ENCODE measurements around the gene SGPP2.

SGPP2 gene

GRCh38 chr2:222479859-222480258 is 55.5 kb downstream of the SGPP2 start:
- DNase-seq: no peak

DNA sequence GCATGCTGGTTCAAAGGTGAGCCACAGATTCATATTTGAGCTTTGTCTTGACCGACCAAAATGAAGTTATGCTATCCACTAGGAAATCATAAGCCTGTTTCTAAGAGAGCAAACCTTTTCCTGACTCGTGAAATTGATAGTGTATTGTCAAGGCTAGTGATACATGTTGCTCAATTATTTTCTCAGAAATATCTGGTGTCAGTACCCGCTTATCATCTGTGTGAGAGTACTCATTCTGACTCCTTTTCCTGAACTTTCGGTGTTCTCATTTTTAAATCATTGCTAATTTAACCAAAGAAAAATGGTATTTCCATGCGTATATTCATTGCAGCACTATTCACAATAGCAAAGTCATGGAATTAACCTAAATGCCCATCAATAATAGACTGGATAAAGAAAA is 56.2 kb downstream of the SGPP2 start:
- no peak for DNase-seq

GRCh38 chr2:222481941-222482340 is 57.6 kb downstream of the SGPP2 start:
- DNase-seq: no peak

- DNase-seq: no peak
These were observed 59.2 kb downstream of the SGPP2 start for GRCh38 chr2:222483513-222484039.

- no peak for DNase-seq
These were observed 61.2 kb downstream of the SGPP2 start for GRCh38 chr2:222485367-222486211.

DNA sequence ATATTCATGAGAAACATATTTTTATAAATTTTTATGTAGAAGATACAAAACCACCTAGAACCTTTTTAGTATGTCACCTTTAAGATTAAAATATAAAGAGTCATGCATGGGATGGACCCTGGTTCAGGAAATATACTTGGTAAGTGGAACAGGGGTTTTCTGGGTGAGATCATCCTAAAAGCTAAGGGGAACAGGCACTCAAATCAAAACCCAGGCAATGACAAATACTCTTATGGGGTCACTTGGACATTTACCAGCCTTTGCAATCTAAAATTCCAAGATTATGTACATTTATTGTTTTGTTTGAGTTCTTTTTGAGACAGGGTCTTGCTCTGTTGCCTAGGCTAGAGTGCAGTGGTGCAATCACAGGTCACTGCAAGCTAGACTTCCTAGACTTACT is 65.8 kb downstream of the SGPP2 start:
- DNase-seq: no peak

- no peak for DNase-seq
These were observed 68.3 kb downstream of the SGPP2 start for GRCh38 chr2:222492683-222493082.

DNA sequence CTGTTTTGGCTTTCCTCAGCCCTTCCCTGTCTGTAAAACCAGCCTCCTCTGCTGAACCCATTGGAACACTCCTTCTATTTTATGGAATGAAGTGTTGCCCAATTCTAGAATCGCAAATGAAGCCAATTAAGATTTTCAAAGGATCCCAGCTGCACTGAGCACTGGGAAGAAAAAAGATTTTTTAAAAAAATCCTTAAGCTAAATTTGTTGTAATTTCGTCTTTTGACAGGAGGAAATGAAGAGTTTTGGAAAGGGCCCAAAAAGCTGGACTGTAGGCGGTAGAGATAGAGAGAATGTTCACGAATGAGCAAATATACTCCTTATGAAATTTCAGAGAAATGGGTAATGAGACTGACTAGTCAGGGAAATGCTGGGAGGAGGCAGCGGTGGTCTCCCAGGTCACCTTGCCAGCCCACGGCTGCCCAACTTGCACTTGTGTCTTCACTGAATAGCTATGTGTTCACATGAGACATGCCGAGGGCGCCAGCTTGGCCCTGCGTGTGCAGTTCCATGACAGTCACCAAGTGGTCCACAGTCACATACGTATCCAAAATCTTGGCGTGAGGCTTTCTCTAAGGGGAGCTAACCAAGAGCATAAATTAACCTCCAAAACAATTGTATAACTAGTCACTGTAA is 69.9 kb downstream of the SGPP2 start:
- no peak for DNase-seq

DNA sequence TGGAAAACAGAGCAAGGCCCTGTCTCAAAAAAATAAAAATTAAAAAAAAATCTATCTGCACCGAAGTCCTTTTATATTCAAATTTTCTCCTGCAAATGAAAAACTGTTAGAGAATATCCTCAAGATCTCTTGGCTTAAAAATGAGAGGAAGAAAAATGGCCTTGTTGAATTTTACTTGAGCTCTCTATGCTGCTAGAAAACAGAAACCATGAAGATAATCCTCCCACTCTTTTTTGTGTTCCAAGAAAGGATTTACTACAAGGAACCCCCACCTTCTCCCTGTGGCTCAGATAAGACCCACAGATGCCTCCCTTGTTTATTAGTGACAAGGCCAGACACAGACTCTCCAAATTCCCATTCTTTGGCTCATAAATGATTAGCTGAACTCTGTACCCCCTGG is 71.0 kb downstream of the SGPP2 start:
- no peak for DNase-seq

- no peak for DNase-seq
These were observed 74.9 kb downstream of the SGPP2 start for GRCh38 chr2:222499226-222499625.

DNA sequence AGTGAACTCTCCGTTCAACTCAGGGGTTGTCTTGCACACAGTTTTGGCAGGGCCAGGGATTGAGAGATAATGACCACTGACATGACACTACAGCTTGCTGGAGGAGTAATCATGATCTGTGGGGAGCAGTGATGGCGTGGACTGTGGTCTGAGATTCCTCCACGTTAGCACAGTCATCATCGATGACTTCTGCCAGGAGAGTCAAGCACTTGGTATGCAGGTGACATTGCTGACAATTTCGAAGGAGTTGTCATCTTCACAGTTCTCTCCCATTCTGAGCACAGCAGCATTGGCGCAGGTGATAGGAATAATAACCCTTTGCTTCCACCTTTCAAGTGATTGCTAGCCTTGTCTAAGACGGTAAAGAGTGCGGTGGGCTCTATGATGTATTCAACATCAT is 79.8 kb downstream of the SGPP2 start:
- no peak for DNase-seq

DNA sequence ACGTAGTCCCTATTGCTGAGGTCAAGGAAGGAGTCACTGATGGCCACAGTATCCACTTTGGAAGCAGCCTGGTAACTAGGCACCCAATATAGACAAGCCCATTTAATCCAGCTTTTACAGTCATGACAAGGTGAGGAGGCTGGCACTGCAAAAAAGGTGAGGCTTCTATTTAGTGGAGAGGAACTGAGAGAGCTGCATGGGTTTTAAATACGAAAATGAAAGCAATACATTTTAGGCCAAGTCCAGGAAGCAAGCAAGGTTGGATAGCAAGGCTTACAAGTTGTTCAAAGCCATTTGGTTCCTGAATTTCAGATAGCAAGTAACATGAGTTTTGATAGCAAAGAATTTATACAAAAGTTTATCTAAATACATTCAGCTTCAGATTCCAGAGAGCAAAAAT is 80.4 kb downstream of the SGPP2 start:
- no peak for DNase-seq

DNA sequence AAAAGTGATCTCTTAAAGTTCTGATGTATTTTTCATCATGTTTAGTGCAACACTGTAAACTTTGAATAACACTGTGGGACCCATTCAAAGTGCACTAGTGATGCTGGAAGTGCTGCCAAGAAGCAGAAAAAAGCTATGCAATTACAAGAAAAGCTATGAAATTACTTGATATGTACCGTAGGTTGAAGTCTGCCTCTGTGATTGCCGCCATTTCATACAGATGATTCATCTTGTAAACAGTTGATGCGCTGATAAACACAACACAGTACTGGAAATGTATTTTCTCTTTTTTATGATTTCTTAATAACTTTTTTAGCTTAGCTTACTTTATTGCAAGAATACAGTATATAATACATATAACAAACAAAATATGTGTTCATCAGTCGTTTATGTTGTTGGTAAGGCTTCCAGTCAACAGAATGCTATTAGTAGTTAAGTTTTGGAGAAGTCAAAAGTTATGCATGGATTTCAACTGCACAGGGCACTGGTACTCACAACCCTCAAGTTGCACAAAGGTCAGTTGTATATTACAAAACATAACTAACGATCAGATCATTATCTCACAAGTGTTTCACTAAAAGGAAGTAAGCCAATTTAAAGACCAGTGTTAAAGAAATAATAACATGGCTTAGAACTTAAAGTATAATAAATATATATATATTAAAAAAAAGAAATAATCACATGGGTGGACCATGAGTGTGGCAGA is 82.0 kb downstream of the SGPP2 start:
- DNase-seq: no peak

- no peak for DNase-seq
These were observed 90.6 kb downstream of the SGPP2 start for GRCh38 chr2:222514901-222515300.

DNA sequence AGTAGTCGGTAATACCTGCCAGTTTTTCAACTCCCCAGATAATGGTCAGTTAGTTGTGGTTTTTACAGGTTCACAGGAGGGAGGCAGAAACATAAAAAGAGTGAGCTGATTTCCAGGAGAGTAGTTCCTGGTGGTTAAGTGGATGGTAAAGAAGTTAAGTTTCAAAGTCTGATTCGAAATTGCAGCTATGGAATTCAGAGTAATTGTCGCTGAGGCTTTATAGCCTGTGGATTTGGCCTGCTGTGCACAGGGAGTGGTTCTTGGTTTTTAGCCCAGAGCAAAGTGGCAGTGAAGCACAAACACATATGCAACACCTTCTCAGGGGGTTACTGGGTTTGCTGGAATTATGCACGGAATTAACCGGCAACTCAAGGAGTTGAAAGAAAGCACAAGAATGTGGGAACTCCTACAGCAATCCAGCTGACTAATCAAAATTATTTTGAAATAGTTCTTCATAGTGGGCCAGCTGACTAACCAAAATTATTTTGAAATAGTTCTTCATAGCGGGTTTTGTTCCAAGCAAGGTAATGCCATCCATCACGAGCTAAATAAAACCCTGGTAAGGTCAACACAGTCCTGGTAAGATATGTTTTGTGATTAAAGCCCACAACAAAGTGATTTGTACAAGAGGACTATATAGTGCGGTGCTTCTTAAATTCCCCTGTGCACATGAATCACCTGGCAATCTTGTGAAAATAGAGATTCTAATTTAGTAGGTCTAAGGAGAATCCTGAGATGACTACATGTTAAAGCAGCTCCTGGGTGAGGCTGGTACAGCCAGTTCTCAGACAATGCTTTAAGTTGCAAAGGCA is 94.4 kb downstream of the SGPP2 start:
- no peak for DNase-seq

GRCh38 chr2:222521099-222521498 is 96.8 kb downstream of the SGPP2 start:
- no peak for DNase-seq

- no peak for DNase-seq
These were observed 97.7 kb downstream of the SGPP2 start for GRCh38 chr2:222522082-222522481.

DNA sequence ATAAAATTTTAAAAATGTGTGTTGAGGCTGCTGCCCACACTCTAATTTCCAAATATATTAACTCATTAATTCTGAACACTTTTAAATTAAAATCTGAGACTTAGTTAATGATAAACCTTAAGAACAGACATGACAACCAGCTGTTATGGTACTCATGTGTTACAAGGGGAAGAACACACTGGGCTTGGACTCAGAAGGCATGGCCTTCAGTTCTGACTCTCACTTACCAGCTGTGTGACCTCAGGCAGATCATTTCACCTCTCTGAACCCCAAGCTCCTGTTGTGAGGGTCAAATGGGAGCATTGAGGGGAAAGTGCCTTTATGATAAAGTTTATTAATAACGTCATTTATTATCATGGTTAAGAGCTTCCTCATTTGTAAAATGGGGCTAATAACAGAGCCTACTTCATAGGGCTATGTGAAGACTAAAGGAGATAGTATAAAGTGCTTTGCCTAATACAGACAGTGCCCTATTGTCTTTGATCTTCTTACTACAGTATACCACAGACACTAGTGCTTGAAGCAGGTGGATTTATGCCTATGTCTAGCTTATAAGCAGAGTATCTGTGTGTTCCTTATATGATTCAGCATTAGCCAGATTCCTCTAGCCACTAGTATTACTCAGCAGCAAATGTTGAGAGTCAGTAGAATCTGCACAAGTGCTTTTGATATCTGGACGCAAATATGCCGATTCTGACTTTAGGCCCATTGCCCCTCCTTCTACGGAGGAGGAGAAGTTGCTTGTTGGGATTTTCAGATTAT is 99.6 kb downstream of the SGPP2 start:
- DNase-seq: no peak

DNA sequence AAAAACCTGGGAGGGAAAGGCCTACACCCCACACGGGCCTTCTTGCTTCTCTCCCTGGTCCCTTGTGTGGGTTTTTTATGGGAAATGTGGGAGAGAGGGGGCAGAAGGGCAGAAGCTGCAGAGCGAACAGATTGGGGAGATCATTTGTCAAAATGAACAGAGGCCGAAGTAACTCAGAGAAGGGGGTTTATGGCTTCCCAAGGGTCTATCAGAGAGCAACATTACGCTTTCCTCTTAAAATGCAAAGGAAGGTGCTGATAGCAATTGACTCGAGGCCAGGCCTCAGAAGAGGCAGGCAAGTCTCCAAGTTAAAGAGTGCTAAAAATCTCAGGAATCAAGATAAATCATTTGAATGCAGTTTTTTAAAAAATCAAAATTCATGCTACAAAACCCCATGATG is 101.5 kb downstream of the SGPP2 start:
- DNase-seq: no peak

DNA sequence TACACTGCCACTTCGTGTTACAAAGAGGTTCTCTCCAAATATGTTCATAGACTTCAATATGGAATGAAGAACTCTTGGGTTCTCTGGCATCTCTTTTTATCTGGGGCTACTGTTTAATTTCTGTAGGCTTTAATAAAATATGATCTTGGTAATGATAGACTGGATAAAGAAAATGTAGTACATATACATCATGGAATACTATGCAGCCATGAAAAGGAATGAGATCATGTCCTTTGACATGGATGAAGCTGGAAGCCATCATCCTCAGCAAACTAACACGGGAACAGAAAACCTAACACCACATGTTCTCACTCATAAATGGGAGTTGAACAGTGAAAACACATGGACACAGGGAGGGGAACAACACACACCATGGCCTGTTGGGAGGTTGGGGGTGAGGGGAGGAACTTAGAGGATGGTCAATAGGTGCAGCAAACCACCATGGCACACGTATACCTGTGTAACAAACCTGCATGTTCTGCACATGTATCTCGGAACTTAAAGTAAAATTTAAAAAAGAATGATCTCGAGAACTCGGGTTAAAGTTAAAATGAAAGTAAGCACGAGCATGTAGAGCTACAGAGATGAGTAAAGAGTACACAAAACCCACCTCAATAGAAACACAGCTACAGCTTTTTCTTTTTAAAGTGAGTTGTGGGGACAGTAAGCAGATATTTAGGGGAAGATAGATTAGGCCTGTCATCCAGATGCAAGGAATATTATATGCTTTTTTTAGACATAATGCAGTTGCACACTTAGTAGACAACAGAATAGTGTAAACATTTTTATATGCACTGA is 102.3 kb downstream of the SGPP2 start:
- no peak for DNase-seq

- DNase-seq: no peak
These were observed 108.0 kb downstream of the SGPP2 start for GRCh38 chr2:222532315-222532714.
